22Rv1 (cell line): ENCODE measurements around the gene ATG101.

Experiments
- H3K27ac ChIP-seq: fragments of 450-650 bp; 2 replicates; pipeline ENCODE4 v1.5.1; 2017
- CTCF ChIP-seq: fragments of 450-650 bp; IDR thresholded peaks from 2 replicates; pipeline ENCODE4 v1.5.1; 2017; ENCODE audit warnings: mild to moderate bottlenecking
- ZFX ChIP-seq: fragments of 450-650 bp; IDR thresholded peaks from 2 replicates; pipeline ENCODE4 v1.6.1; 2017; ENCODE audit warnings: antibody characterized with exemption, borderline replicate concordance

The ATG101 gene

GRCh38 chr12:52052468-52053186 lies 17.2 kb upstream of the ATG101 start:
- no peak for TF ChIP-seq ZFX
- H3K27ac ChIP-seq, result peak overlapping the region; percentile 85

- peak overlapping the region; percentile 85 for H3K27ac ChIP-seq
- TF ChIP-seq CTCF (no peak), ZFX (no peak)
Measured at GRCh38 chr12:52053536-52054209, 16.1 kb upstream of the ATG101 start.

GRCh38 chr12:52054231-52054832 lies 15.4 kb upstream of the ATG101 start:
- H3K27ac ChIP-seq, result 0 out of 2 replicates have a peak overlapping the region, but pooled peaks have one; percentile 85
- no peak for TF ChIP-seq ZFX
- no peak for TF ChIP-seq CTCF

GRCh38 chr12:52054833-52055730 lies 14.7 kb upstream of the ATG101 start:
- no peak overlapping the region for H3K27ac ChIP-seq
- TF ChIP-seq CTCF (no peak), ZFX (no peak)

- no peak overlapping the region for H3K27ac ChIP-seq
- TF ChIP-seq CTCF (no peak), ZFX (no peak)
Measured at GRCh38 chr12:52055731-52056711, 13.8 kb upstream of the ATG101 start.

- no peak for TF ChIP-seq CTCF
- TF ChIP-seq ZFX, result no peak
Measured at GRCh38 chr12:52056801-52057637, 12.8 kb upstream of the ATG101 start.

More at GRCh38 chr12:52056801-52057637, 12.8 kb upstream of the ATG101 start:
- H3K27ac ChIP-seq, result no peak overlapping the region
